K562 treated with DMSO at 1 percent for 48 hours (cell line): ENCODE results near the gene UBR3. TPM values are rescaled to one million over a fixed set of nuclear protein-coding genes. Genes with fewer than 3 reads are reported as not detected.

Source experiments
- total RNA-seq: library from RNA; unstranded; fragments of 300-600 nt; gene quantifications from 2 replicates; pipeline ENCODE4 v1.2.3, GENCODE V29; 2022; ENCODE audit warnings: low replicate concordance; ENCODE audit errors: extremely low read depth

Gene UBR3, protein sequence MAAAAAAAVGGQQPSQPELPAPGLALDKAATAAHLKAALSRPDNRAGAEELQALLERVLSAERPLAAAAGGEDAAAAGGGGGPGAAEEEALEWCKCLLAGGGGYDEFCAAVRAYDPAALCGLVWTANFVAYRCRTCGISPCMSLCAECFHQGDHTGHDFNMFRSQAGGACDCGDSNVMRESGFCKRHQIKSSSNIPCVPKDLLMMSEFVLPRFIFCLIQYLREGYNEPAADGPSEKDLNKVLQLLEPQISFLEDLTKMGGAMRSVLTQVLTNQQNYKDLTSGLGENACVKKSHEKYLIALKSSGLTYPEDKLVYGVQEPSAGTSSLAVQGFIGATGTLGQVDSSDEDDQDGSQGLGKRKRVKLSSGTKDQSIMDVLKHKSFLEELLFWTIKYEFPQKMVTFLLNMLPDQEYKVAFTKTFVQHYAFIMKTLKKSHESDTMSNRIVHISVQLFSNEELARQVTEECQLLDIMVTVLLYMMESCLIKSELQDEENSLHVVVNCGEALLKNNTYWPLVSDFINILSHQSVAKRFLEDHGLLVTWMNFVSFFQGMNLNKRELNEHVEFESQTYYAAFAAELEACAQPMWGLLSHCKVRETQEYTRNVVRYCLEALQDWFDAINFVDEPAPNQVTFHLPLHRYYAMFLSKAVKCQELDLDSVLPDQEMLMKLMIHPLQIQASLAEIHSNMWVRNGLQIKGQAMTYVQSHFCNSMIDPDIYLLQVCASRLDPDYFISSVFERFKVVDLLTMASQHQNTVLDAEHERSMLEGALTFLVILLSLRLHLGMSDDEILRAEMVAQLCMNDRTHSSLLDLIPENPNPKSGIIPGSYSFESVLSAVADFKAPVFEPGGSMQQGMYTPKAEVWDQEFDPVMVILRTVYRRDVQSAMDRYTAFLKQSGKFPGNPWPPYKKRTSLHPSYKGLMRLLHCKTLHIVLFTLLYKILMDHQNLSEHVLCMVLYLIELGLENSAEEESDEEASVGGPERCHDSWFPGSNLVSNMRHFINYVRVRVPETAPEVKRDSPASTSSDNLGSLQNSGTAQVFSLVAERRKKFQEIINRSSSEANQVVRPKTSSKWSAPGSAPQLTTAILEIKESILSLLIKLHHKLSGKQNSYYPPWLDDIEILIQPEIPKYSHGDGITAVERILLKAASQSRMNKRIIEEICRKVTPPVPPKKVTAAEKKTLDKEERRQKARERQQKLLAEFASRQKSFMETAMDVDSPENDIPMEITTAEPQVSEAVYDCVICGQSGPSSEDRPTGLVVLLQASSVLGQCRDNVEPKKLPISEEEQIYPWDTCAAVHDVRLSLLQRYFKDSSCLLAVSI (N-terminal part only)
- not detected in 2 replicates for total RNA-seq

GRCh38 chr2:169827272-169828140 is at the start of gene UBR3:
Gene UBR3 (plus strand): TSS chr2:169827454. CDS start chr2:169827508, 54 bp downstream.

GRCh38 chr2:169798718-169799592 is 28.3 kb upstream of the UBR3 start, which contains the start of gene SSB:
Gene SSB (plus strand): TSS chr2:169798871. CDS start chr2:169800961, 2,090 bp downstream.

DNA sequence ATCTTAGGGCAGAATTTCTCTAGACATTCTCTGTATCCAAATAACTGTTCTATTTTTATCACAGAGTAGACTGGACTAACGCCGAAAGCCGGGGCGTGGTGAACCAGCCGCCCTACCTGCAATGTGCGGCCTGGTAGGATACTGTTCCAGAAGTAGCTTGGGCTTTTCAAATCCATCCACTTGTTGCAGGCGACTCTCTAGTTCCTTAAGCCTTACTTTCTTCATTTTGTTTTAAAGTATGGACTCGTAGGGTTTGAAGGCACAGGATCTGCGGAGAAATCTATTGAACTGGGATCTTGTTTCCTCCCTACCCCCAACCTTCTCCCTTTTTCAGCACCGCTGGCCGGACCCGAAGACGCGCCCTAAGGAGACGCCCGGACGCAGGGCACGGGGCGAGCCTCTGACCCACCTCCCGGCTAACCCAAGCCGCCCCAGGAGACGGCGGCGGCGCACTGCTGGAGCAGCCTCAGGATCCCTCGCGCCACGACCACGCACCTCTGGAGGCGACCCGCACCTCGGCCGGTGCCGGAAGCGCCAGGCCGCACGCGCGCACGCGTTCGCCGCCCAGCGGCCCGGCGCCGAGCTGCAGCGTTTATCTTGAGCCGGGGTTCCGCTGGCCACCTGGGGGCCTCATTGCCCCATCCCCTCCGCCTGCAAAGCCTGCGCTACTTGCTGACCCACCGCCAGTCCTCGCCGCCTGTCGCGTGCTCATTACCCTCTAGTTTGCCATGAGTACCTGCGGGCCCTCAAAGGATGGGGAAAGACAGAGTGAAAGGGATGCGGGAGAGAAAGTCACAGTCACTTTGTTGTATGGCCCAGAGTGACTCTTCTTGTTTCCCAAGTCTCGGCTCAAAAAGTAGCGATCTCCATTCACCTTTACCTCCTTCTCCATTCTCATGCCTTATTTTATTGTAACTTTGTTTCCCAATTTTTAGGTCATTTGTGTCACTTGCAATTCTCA is 2.6 kb upstream of the UBR3 start, which contains the start of gene METTL5:
TSS of gene METTL5 (minus strand) at position 533 of the 961 bp plus-strand sequence. CDS start at position 225, 308 bp downstream.

Other genes starting within 250 kb of the UBR3 start
- gene PPIG, start 243.1 kb upstream of the UBR3 start, total RNA-seq, result 154 TPM in 1 of 2 replicates, not detected in the other
- gene CFAP210, start 133.0 kb upstream of the UBR3 start, total RNA-seq, result not detected in 2 replicates
- not detected in 2 replicates for gene PHOSPHO2, start 133.0 kb upstream of the UBR3 start, total RNA-seq
- not detected in 2 replicates for gene KLHL23, start 93.6 kb upstream of the UBR3 start, total RNA-seq
- gene SSB, start 28.6 kb upstream of the UBR3 start, total RNA-seq, result 244 TPM in 1 of 2 replicates, not detected in the other
- gene METTL5, start 2.5 kb upstream of the UBR3 start, total RNA-seq, result not detected in 2 replicates